Stimulated activated CD4-positive, alpha-beta T cell treated with anti-CD3 and anti-CD28 coated beads, Interleukin-2, amount 100 ng/mL, for 24 hours (primary cell): ENCODE measurements around the gene C1QTNF6.

ENCODE experiments used
- DNase-seq, 2 donors: peaks; one replicate each; pipeline ENCODE4 v3.0.0-alpha.2; 2020

The C1QTNF6 gene

DNA sequence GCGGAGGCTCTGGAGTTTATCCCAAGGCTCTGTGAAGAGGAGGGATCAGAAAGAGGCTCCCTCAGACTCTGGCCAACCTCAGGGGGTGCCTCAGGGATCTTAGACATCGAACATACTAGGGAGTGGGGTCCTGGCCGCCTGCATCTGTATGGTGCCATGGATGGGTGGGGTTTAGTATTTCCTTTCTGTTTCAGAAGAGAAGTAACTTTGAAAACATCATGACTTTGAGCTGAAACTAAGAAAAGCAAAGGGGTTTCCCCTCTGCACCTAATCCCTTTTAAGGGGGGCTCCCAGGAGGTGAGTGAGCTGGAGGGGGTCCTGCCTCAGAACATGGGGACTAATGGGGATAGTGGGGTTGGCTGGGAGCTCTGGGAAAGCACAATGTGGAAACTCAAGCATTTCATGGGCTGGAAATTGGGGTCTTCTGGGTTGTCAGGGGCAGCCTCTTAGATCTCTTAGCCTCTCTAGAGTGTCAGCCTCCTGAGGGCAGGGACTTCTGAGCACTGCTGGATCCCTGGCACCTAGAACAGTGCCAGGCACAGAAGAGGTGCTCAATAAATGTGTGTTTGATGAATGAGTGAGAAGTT, 36.0 kb upstream of the C1QTNF6 start:
- peak in 1 of 2 donors; percentile 36 for DNase-seq

DNA sequence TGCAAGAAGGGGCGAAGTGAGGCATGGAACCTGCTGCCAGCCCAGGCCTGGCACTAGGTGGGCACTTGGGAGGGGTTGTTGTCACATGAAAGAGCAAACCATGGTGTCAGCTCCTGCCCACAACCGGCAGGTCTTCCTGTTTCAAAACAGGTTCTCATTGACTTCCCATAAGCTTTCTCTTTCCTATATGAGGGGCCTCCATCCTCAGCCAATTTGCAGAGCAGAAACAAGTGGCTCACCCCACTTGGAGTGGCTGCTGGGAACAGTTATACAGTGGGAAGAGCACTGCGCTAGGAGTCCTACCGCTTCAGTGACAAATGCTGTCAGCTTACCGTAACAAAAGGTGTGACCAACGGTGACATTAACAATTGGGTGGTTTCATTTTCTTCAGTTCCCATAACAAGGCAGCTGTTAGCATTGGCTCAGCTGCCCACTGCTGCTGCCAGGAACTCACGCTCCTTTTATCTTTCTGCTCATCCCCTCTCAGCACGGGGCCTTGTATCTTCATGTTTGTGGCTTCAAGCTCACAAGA, 34.5 kb upstream of the C1QTNF6 start:
- peak in 1 of 2 donors; percentile 52 for DNase-seq

DNA sequence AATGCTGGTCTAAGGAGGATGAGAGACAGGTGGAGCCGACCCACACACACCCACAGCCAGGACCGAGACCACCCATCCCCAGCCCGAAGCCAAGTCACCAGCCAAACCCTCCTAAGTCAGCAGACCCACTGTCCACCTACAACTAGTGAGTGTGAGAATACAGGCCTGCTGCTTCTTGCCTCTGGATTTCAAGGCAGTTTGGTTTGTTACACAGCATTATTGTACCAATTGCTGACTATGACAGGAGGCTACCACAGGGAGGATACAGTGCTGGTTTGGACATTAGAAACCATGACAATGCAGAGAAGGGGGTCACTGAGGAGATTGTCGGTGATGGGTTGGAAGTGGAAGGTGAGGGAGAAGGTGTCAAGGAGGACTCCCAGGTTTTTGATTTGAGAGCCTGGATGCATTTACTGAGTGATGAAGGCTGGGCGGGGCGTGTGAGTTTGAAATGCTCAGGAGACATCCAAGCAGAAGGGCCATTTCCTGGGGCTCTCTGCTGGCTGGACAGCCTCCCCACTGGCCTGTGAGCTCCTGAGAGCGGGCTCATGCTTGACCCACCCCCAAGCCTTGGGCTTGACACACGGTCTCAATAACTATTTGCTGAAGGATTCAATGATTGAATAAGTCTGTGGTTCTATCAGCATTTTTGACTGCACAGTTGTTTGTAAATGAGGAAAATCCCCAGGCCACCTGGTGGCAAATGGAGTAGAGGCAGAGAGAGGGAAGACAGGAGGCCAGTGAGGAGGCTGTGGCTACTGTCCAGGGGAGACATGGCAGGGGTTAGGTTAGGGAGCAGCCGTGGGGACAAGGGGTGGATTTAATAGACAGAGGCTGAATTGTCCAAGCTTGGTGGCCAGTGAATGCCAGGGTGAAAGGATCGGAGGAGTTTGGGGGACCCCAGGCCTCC, 33.6 kb upstream of the C1QTNF6 start:
- peak in 1 of 2 donors; percentile 26 for DNase-seq

GRCh38 chr22:37220543-37220981, 32.5 kb upstream of the C1QTNF6 start:
- DNase-seq = no peak

DNA sequence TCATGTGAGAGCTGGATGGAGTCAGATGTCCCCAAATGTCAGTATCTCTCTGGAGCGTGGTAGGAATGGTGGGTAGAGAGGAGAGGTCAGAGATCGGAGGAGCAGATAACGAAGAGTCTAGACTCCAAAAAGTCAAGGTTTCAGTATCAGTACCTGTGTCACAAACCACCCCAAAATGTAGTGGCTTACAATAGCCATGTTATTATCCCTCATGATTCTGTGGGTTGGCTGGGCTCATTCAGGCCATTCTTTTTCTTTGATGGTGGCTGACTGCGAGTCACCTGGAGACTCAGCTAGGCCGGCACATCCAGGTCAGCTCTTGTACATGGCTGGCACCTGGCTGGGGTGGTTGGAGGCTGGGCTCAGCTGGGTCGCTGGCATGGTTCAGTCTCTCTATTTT, 31.5 kb upstream of the C1QTNF6 start:
- DNase-seq = no peak

DNA sequence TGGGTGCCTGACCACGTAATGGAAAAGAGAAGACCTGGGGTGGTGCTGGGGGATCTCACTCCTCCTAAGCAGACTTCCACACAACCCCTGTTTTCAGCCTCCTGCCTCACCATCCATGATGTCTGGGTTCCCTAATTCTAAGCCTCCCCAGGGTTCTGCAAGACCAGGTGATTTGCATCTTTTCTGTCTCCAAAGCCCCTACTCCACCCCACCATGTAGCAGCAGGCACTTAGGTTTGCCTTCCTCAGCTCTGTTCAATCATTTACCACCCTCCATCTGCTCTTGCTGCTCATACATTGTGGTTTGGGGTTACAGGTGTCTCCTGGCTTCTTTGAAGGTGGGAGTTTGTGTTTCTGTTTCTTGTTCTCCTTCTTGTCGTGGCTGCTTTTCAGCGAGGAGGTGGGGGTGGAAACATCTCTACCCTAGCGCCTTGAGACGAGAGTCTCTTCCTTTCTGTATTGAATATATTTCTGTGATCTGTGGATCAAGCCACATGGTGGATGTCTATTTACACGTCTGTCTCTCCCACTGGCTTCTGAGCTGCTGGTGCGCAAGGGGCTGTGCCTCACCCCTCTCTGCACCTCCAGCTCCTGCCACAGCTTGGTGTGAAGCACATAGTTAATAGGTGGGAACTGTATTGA, 30.8 kb upstream of the C1QTNF6 start:
- DNase-seq = peak; percentile 69

GRCh38 chr22:37218399-37218770, 30.3 kb upstream of the C1QTNF6 start:
- peak in 1 of 2 donors; percentile 32 for DNase-seq

DNA sequence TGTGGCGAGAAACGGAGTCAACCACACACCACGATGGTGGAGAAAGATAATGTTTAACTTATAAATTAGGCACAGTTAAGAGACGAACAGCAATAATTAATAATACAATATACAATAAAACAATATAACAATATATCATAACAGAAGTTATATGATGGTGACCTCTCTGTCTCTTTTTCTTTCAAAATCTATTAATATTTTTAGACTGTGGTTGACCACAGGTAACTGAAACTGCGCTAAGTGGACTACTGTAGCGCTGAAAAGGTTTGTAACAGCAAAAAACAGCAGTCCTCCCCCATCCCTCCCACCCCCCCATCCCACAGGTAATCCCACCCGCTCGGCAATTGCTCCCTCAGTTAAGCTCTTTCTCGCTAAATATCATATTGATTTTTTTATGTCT, 27.8 kb upstream of the C1QTNF6 start:
- no peak for DNase-seq

DNA sequence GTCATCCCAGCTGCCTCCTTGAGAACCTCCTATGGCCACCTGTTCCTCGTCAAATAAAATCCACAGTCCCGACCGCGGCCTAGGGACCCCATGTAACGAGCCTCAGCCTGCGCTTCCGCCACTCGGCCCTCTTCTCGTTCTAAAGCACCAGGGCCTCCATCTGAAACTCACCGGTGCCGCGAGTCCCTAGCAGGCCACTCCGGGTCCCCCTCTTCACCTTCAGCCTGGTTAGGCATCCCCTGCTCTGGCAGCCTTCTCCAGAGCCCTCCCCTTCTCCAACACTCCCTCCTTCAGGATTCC, 26.6 kb upstream of the C1QTNF6 start:
- no peak for DNase-seq

- DNase-seq = peak in 1 of 2 donors; percentile 0
Measured at GRCh38 chr22:37213941-37214730, 26.1 kb upstream of the C1QTNF6 start.

DNA sequence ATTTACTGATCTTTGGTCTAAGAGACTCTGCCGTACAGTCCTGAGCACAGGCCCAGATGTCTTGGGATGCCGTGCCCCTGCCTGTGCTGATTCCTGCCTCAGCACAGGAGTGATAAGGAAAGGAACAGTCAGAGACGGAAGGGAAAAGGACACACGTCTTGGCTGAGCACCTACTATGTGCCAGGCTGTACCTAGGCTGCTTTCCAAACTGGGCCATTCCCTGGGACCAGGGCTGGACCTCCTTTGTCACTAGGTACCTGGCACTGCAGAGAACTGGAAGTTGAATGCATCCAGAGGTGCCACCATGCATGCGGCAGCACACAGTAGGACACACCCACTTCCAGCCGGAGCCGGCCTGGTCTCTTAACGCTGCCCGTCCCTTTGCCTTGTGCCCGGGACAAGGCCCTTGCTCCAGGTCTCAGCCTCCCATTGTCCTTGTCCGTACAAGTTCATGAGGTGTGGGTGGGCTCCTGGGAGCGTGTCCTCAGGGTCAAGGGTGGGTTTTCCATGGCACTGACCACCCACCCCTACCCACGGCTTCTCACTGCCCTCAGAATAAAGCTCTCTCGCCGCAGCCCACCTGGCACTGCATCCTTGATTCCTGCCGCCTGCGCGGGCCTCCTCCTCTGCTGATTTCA, 25.3 kb upstream of the C1QTNF6 start:
- DNase-seq = no peak

- no peak for DNase-seq
Measured at GRCh38 chr22:37212174-37212906, 24.3 kb upstream of the C1QTNF6 start, which contains the start of gene SSTR3. Gene SSTR3, minus strand, starts transcription at chr22:37212477. Its CDS starts 4,674 bp downstream, at chr22:37207803.

- no peak for DNase-seq
Measured at GRCh38 chr22:37211866-37212173, 23.8 kb upstream of the C1QTNF6 start.

- no peak for DNase-seq
Measured at GRCh38 chr22:37211075-37211865, 23.2 kb upstream of the C1QTNF6 start.

DNA sequence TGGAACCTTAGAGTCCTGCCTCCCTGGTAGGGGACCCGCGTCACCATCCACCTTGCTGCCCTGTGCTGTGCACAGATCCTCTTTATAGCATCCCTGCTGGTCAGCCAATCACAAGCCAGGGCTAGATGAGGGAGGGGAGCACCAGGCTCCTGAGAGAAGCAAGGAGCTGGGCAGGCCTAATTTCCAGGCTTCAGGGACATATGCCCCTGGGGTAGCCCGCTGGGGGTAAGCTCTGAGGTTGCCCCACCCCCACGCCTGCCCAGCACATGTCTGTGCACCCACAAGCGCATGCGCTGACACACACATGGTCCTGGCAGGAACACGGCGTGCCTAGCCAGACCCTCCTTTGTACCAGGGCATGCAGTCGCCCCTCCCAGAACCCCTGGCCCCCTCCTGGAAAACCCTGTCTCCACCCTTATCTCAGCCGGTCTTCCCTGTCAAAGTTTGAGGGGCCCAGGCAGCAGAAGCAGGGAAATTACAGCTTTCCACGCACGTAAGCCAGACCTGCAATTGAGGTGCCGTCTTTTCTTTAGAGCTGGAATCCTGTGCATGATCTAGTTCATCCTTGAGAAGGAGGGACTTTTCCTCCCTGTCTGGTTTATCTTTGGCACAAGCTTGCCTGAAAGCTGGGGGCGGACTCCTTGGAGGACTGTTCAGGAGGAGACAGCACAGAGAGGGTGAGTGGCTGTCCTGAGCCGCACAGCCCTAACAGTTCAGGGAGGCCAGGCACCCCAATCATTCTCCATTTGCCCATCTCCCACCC, 22.2 kb upstream of the C1QTNF6 start:
- peak in 1 of 2 donors; percentile 0 for DNase-seq

GRCh38 chr22:37209140-37209845, 21.2 kb upstream of the C1QTNF6 start:
- DNase-seq = peak in 1 of 2 donors; percentile 1

- DNase-seq = peak in 1 of 2 donors; percentile 1
Measured at GRCh38 chr22:37208401-37209139, 20.5 kb upstream of the C1QTNF6 start.

DNA sequence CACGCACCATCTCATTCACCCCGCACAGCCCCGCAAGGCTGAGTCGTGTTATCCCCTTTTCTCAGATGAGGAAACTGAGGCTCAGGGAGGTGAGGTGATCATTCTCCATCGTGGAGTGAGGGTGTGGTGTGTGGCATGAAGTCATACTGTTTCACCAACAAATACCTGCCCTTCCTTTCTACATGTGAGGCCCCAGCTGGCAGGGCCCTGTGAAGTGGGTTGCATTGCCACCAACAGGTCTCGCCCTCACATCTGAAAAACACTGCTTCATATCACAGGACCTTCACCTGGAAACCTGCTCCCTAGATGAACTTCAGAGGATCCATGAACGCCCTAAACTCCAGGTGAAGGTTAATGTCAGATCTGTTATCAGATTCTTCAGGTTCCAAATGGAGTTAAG, 19.9 kb upstream of the C1QTNF6 start:
- no peak for DNase-seq
